HG03135 (cell line): ENCODE results near the gene ZPR1.
"Not testable (repeated sequence)": the region's sequence is repeated elsewhere in the genome, so short reads cannot be mapped to it uniquely, and the experiment has no call there.

Experiments
- ATAC-seq: cut with Tn5 transposase; IDR thresholded peaks from one replicate; pipeline ENCODE4 v1.9.1; 2021; ENCODE audit warnings: mild to moderate bottlenecking, moderate library complexity; ENCODE audit not compliant: unreplicated experiment

Gene ZPR1

DNA sequence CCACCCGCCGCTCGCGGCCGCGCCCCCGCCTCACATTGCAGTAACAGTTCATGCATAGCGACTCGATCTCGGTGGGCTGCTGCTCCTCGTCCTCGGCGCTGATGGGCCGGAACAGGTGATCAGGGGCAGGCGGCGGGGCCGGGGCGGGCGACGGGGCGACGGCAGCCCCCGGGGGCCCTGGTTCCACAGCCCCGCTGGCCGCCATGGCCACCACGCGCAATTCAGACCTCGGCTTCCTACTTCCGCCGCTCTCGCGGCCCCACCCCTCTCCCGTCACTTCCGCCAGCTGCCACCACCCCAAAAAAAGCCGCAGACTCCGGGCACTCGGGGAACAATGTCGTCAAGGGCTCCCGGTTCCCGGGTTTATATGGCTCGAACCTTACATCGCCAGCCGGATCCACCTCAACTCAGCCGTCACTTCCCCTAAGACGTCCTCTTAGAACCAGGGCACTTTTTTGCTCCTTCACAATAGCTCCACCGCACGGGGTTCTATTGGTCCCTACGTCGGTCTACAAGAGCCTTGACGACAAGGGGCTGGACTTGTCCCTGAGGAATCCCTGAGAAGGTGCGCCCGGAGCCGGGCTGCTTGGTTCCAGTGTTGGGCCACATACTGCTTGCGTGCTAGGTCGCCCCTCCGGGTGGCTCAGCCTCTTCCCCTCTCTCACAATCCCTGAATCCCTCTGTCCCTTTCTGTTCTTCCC lies at the start of gene ZPR1:
TSS of gene ZPR1 (minus strand) at position 238 of the 701 bp plus-strand sequence. CDS start at position 205, 33 bp downstream.
- ATAC-seq = peak; percentile 82

GRCh38 chr11:116836632-116836991 lies 48.8 kb upstream of the ZPR1 start:
- no peak for ATAC-seq

- ATAC-seq = peak; percentile 80
Observed at GRCh38 chr11:116835791-116836631, 48.2 kb upstream of the ZPR1 start.

- ATAC-seq = peak; percentile 9
Observed at GRCh38 chr11:116835042-116835772, 47.4 kb upstream of the ZPR1 start.

- ATAC-seq = not testable (repeated sequence)
Observed at GRCh38 chr11:116834535-116835041, 46.8 kb upstream of the ZPR1 start.

- ATAC-seq = no peak
Observed at GRCh38 chr11:116833816-116834534, 46.2 kb upstream of the ZPR1 start.

DNA sequence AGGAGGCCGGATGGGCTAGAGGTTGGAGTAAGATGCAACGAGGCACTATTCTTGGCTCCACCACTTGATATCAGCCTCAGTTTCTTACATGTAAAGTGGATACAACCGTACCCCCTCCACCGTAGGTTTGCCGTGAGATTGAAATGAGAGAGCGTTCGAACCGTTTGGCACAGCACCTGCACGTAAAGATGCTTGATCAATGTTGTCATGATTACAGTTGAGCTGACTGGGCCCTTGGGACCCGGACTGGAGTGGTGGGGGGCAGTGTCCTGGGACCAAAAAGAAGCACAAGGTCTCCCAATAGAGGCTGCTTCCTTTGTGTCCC lies 45.6 kb upstream of the ZPR1 start:
- no peak for ATAC-seq

- ATAC-seq = no peak
Observed at GRCh38 chr11:116832350-116833290, 44.8 kb upstream of the ZPR1 start.

- no peak for ATAC-seq
Observed at GRCh38 chr11:116831790-116832349, 44.0 kb upstream of the ZPR1 start.

DNA sequence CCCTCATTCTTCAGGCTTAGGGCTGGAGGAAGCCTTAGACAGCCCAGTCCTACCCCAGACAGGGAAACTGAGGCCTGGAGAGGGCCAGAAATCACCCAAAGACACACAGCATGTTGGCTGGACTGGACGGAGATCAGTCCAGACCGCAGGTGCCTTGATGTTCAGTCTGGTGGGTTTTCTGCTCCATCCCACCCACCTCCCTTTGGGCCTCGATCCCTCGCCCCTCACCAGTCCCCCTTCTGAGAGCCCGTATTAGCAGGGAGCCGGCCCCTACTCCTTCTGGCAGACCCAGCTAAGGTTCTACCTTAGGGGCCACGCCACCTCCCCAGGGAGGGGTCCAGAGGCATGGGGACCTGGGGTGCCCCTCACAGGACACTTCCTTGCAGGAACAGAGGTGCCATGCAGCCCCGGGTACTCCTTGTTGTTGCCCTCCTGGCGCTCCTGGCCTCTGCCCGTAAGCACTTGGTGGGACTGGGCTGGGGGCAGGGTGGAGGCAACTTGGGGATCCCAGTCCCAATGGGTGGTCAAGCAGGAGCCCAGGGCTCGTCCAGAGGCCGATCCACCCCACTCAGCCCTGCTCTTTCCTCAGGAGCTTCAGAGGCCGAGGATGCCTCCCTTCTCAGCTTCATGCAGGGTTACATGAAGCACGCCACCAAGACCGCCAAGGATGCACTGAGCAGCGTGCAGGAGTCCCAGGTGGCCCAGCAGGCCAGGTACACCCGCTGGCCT lies 42.5 kb upstream of the ZPR1 start:
- ATAC-seq = no peak

DNA sequence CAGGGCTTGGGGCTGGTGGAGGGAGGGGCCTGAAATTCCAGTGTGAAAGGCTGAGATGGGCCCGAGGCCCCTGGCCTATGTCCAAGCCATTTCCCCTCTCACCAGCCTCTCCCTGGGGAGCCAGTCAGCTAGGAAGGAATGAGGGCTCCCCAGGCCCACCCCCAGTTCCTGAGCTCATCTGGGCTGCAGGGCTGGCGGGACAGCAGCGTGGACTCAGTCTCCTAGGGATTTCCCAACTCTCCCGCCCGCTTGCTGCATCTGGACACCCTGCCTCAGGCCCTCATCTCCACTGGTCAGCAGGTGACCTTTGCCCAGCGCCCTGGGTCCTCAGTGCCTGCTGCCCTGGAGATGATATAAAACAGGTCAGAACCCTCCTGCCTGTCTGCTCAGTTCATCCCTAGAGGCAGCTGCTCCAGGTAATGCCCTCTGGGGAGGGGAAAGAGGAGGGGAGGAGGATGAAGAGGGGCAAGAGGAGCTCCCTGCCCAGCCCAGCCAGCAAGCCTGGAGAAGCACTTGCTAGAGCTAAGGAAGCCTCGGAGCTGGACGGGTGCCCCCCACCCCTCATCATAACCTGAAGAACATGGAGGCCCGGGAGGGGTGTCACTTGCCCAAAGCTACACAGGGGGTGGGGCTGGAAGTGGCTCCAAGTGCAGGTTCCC lies 41.8 kb upstream of the ZPR1 start, which contains the start of gene APOC3:
TSS of gene APOC3 (plus strand) at position 383 of the 659 bp plus-strand sequence. CDS start 676 bp downstream, outside the sequence.
- ATAC-seq = no peak

DNA sequence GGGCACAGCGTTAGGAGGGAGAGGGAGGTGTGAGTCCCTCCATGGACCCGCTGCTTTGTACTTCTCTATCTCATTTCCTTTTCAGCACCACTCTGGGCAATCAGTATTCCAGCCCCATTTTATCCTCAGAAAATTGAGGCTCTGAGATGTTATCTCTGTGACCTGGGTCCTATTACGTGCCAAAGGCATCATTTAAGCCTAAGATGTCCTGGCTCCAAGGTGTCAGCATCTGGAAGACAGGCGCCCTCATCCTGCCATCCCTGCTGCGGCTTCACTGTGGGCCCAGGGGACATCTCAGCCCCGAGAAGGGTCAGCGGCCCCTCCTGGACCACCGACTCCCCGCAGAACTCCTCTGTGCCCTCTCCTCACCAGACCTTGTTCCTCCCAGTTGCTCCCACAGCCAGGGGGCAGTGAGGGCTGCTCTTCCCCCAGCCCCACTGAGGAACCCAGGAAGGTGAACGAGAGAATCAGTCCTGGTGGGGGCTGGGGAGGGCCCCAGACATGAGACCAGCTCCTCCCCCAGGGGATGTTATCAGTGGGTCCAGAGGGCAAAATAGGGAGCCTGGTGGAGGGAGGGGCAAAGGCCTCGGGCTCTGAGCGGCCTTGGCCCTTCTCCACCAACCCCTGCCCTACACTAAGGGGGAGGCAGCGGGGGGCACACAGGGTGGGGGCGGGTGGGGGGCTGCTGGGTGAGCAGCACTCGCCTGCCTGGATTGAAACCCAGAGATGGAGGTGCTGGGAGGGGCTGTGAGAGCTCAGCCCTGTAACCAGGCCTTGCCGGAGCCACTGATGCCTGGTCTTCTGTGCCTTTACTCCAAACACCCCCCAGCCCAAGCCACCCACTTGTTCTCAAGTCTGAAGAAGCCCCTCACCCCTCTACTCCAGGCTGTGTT lies 41.1 kb upstream of the ZPR1 start:
- ATAC-seq = no peak

DNA sequence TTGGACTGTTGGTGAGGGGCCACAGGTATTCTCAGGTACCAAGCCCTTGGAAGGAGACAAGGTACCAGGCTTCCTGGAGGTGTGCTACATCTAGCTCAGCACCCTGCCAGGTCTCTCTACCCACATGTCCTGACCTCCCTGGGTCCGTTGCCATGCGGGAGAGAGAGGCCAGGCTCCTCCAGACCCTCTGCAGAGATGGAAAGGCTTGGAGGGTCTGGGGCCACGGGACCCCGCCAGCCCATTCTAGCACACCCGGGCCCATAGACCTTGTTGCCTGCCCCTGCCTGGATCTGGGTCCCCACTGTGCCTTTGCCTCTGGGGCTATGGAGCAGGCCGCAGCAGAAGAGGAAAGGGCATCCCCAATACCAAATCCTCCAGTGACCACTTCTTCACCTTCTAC lies 39.6 kb upstream of the ZPR1 start:
- no peak for ATAC-seq

DNA sequence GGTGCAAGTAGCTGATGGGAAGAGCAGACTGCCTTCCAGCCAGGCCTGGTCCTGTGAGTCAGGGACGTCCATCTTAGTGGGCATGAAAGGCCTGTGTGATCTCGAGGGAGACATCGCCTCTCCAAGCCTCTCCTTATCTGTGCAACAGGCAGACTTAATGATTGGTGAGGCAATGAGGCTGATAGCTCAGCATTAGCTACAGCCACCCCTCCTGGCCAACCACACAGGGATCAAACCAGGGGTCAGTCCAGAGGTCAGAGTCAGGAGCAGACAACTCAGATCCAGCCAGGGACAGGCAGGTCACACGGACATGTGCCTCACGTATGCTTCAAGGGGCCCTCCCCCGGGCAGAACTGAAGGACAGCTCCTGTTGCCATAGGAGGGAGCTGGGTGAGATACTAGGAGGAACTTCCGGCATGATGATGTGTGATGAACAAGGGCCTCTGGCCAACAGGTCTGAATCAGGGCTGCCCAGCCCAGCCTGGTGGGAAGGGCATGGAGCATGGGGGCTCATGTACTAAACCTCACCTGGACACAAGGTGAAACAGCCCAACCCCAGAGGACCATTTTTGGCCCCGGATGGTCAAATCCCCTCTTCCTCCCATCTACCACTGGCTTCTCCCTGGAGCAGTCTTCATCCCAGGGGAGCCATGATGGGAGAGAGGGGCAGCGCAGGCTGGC lies 39.1 kb upstream of the ZPR1 start:
- ATAC-seq = no peak

- no peak for ATAC-seq
Observed at GRCh38 chr11:116825854-116826750, 38.3 kb upstream of the ZPR1 start.

DNA sequence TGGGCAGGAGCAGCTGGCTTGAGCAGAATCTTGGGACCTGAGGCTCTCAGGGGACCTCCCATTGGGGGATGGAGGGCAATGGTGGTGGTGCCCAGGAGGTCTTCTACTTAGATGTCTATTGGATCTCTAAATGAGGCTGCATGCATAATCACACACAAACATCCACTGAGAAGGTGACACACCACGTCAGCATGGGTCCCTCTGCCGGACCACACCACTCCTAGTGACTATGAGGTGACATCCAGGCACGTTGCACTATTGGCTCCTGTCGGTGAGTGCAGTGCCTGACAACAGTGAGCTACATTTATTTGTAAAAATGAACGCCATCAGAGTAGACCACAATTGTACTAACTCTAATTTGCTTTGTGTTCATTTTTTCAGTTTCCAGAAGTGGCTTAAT lies 37.6 kb upstream of the ZPR1 start:
- ATAC-seq = no peak
